Measurements from ENCODE around the gene PLVAP.

Gene PLVAP

GRCh38 chr19:17320435-17320834 is 56.7 kb downstream of the PLVAP start:
- no peak for DNase-seq

GRCh38 chr19:17319473-17320238 is 57.5 kb downstream of the PLVAP start:
- DNase-seq: no peak

GRCh38 chr19:17318966-17319365 is 58.2 kb downstream of the PLVAP start:
- DNase-seq: no peak

- no peak for DNase-seq
These were observed 63.0 kb downstream of the PLVAP start for GRCh38 chr19:17314007-17314593.

GRCh38 chr19:17312189-17313113 is 64.7 kb downstream of the PLVAP start:
- DNase-seq: no peak

- DNase-seq: peak; percentile 96
These were observed 65.5 kb downstream of the PLVAP start for GRCh38 chr19:17311455-17312188.

- no peak for DNase-seq
These were observed 67.1 kb downstream of the PLVAP start for GRCh38 chr19:17309965-17310461.

- peak; percentile 100 for DNase-seq
These were observed 67.8 kb downstream of the PLVAP start, which contains the start of gene DDA1 for GRCh38 chr19:17309198-17309964. TSS of gene DDA1 (plus strand) at chr19:17309563. CDS start at chr19:17309655, 92 bp downstream.

GRCh38 chr19:17307876-17308377 is 69.2 kb downstream of the PLVAP start:
- DNase-seq: peak; percentile 62

GRCh38 chr19:17306285-17306714 is 70.8 kb downstream of the PLVAP start:
- DNase-seq: peak; percentile 79

GRCh38 chr19:17305517-17306284 is 71.4 kb downstream of the PLVAP start, which contains the start of gene MRPL34:
TSS of gene MRPL34 (plus strand) at chr19:17305872. CDS start at chr19:17305893, 21 bp downstream.
- DNase-seq: peak; percentile 100

GRCh38 chr19:17305216-17305516 is 72.0 kb downstream of the PLVAP start:
- DNase-seq: no peak

- DNase-seq: peak; percentile 53
These were observed 72.5 kb downstream of the PLVAP start for GRCh38 chr19:17304386-17305215.

- peak; percentile 43 for DNase-seq
These were observed 73.2 kb downstream of the PLVAP start for GRCh38 chr19:17303940-17304267.

- DNase-seq: peak; percentile 98
These were observed 73.8 kb downstream of the PLVAP start, which contains the start of gene ABHD8 for GRCh38 chr19:17303167-17303939. TSS of gene ABHD8 (minus strand) at chr19:17303425. CDS start at chr19:17301616, 1,809 bp downstream.

- peak; percentile 69 for DNase-seq
These were observed 74.6 kb downstream of the PLVAP start for GRCh38 chr19:17302391-17303166.

Measured in islet precursor cell (in vitro differentiated cells).